Prostate gland (tissue), 2 donors: Measurements from ENCODE around the gene RBP3.

ENCODE experiments used
- POLR2A ChIP-seq: fragments of 450-650 bp; IDR thresholded peaks from one replicate; pipeline ENCODE4 v1.6.1; 2016; ENCODE audit warnings: antibody characterized with exemption, mild to moderate bottlenecking
- TF ChIP-seq, protein P1 (sequence below), 4 experiments: fragments of 200-600 bp in 2 of 4; fragments of 450-650 bp in 2 of 4; sonication (generic) in 2 of 4; IDR thresholded peaks; 1 replicate in 3 of 4; 2 replicates in 1 of 4; pipeline ENCODE4 v1.5.1; 2016 to 2019; ENCODE audit warnings: antibody characterized with exemption in 4 of 4, mild to moderate bottlenecking in 2 of 4, moderate library complexity in 2 of 4

DNA sequence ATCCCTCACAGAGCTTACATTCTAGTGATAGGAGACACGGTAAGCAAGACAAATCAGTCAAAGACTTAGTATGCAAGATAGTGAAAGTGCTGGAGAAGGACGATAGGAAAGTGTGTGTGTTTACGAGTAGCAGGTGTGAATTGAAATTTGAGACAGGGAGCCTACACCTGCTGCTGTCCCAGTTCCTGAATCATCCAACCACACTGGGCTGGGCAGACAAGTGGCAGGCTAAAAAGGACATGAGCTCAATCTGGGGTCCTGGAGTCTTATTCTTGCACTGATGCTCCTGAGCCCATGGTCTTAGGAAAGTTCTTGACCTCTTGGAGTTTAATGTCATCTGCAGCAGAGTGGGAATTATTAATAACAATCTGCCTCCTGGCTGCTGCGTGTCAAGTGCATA is 16.2 kb downstream of the RBP3 start:
- TF ChIP-seq, protein P1, sequence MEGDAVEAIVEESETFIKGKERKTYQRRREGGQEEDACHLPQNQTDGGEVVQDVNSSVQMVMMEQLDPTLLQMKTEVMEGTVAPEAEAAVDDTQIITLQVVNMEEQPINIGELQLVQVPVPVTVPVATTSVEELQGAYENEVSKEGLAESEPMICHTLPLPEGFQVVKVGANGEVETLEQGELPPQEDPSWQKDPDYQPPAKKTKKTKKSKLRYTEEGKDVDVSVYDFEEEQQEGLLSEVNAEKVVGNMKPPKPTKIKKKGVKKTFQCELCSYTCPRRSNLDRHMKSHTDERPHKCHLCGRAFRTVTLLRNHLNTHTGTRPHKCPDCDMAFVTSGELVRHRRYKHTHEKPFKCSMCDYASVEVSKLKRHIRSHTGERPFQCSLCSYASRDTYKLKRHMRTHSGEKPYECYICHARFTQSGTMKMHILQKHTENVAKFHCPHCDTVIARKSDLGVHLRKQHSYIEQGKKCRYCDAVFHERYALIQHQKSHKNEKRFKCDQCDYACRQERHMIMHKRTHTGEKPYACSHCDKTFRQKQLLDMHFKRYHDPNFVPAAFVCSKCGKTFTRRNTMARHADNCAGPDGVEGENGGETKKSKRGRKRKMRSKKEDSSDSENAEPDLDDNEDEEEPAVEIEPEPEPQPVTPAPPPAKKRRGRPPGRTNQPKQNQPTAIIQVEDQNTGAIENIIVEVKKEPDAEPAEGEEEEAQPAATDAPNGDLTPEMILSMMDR (IDR thresholded peaks at IDR 0.05) = no peak
- no peak for TF ChIP-seq POLR2A
